Parathyroid adenoma (tissue), 2 donors: ENCODE measurements around the gene STOX1.
"Not testable (repeated sequence)": the region's sequence is repeated elsewhere in the genome, so short reads cannot be mapped to it uniquely, and the experiment has no call there.

Experiments used
- H2AFZ ChIP-seq: fragments of 300-600 bp; sonication (generic); one replicate; pipeline ENCODE4 v1.7.0; 2017; ENCODE audit warnings: antibody characterized with exemption, mild to moderate bottlenecking
- H3K27ac ChIP-seq: fragments of 300-600 bp; sonication (generic); one replicate; pipeline ENCODE4 v1.7.0; 2017
- H3K27me3 ChIP-seq: fragments of 300-600 bp; sonication (generic); one replicate; pipeline ENCODE4 v1.7.0; 2017; ENCODE audit warnings: low read length; ENCODE audit not compliant: control insufficient read depth, insufficient read depth
- H3K36me3 ChIP-seq: fragments of 300-600 bp; sonication (generic); one replicate; pipeline ENCODE4 v1.7.0; 2017; ENCODE audit warnings: low read length; ENCODE audit not compliant: control insufficient read depth, insufficient read depth
- H3K4me1 ChIP-seq: fragments of 300-600 bp; sonication (generic); one replicate; pipeline ENCODE4 v1.7.0; 2017; ENCODE audit warnings: control low read depth
- H3K4me2 ChIP-seq: fragments of 300-600 bp; sonication (generic); one replicate; pipeline ENCODE4 v1.7.0; 2017; ENCODE audit warnings: low read length
- H3K4me3 ChIP-seq: fragments of 300-600 bp; sonication (generic); one replicate; pipeline ENCODE4 v1.7.0; 2017; ENCODE audit warnings: low read depth, low read length
- H3K79me2 ChIP-seq: fragments of 300-600 bp; sonication (generic); one replicate; pipeline ENCODE4 v1.7.0; 2017; ENCODE audit warnings: control low read depth
- H3K9ac ChIP-seq: fragments of 300-600 bp; sonication (generic); one replicate; pipeline ENCODE4 v1.7.0; 2017; ENCODE audit warnings: mild to moderate bottlenecking
- H3K9me3 ChIP-seq: fragments of 300-600 bp; sonication (generic); one replicate; pipeline ENCODE4 v1.7.0; 2017; ENCODE audit warnings: low read length; ENCODE audit not compliant: control insufficient read depth
- CTCF ChIP-seq: fragments of 300-600 bp; sonication (generic); IDR thresholded peaks from one replicate; pipeline ENCODE4 v1.7.0; 2017; ENCODE audit warnings: antibody characterized with exemption, mild to moderate bottlenecking
- donor health status: primary hyperparathyroidism.

STOX1 gene

GRCh38 chr10:68938117-68938516, 110.8 kb downstream of the STOX1 start:
- Histone ChIP-seq H3K36me3 (no peaks in the 10 kb centered on the region), H3K9ac (no peak overlapping the region), H3K4me3 (no peak overlapping the region), H3K79me2 (peaks cover 2% of the 10 kb centered on the region), H3K27ac (no peak overlapping the region), H3K4me2 (no peak overlapping the region), H2AFZ (no peak overlapping the region), H3K4me1 (peaks cover 4% of the 10 kb centered on the region), H3K9me3 (no peaks in the 10 kb centered on the region), H3K27me3 (no peaks in the 10 kb centered on the region)
- TF ChIP-seq CTCF: no peak

GRCh38 chr10:68938884-68939283, 111.6 kb downstream of the STOX1 start:
- Histone ChIP-seq H3K4me2 (no peak overlapping the region), H3K79me2 (no peaks in the 10 kb centered on the region), H3K27ac (no peak overlapping the region), H3K4me1 (peaks cover 4% of the 10 kb centered on the region), H3K9ac (no peak overlapping the region), H3K9me3 (no peaks in the 10 kb centered on the region), H3K4me3 (no peak overlapping the region), H3K27me3 (no peaks in the 10 kb centered on the region), H3K36me3 (no peaks in the 10 kb centered on the region), H2AFZ (no peak overlapping the region)
- TF ChIP-seq CTCF: no peak

GRCh38 chr10:68940917-68941316, 113.6 kb downstream of the STOX1 start:
- H3K27ac ChIP-seq, H3K36me3 ChIP-seq: not testable (repeated sequence)

More at GRCh38 chr10:68940917-68941316, 113.6 kb downstream of the STOX1 start:
- not testable (repeated sequence) for H3K4me2 ChIP-seq, H3K9me3 ChIP-seq, H3K27me3 ChIP-seq, H3K9ac ChIP-seq, H3K4me3 ChIP-seq, H3K79me2 ChIP-seq, H3K4me1 ChIP-seq, H2AFZ ChIP-seq
